ENCODE measurements around the gene BABAM2. TPM values are rescaled to one million over a fixed set of nuclear protein-coding genes. Genes with fewer than 3 reads are reported as not detected.
A peak's percentile ranks its signal among the peaks of the same experiment; 100 is the strongest.

Gene BABAM2
- total RNA-seq, 4 donors from 2014 or later, result 35.0 to 70.5 (median 51.5) TPM

- peak overlapping the region in 3 of 4 donors; percentile 39 to 71 (median 44) for H3K27ac ChIP-seq
- H3K36me3 ChIP-seq, result no peaks in the 10 kb centered on the region
- H3K4me1 ChIP-seq, result peaks cover 0 to 20% (median 0%) of the 10 kb centered on the region in 4 donors
- no peaks in the 10 kb centered on the region for H3K9me3 ChIP-seq
- no peak overlapping the region for H3K4me3 ChIP-seq
- TF ChIP-seq CTCF (IDR thresholded peaks at IDR 0.05) (no peak), POLR2A (IDR thresholded peaks at IDR 0.05) (no peak)
- DNase-seq, result no peak
- no peaks in the 10 kb centered on the region for H3K27me3 ChIP-seq
Observed at GRCh38 chr2:28209864-28210263, 319.3 kb downstream of the BABAM2 start.

GRCh38 chr2:28210535-28210934, 320.0 kb downstream of the BABAM2 start:
- Histone ChIP-seq H3K9me3 (no peaks in the 10 kb centered on the region), H3K27ac (peak overlapping the region in 2 of 4 donors; percentile 39 to 71), H3K4me1 (peaks cover 0 to 20% (median 0%) of the 10 kb centered on the region in 4 donors), H3K4me3 (no peak overlapping the region), H3K27me3 (no peaks in the 10 kb centered on the region), H3K36me3 (no peaks in the 10 kb centered on the region)
- DNase-seq, result no peak
- TF ChIP-seq POLR2A (IDR thresholded peaks at IDR 0.05) (no peak), CTCF (IDR thresholded peaks at IDR 0.05) (no peak)

GRCh38 chr2:28216331-28216730, 325.8 kb downstream of the BABAM2 start:
- TF ChIP-seq POLR2A (IDR thresholded peaks at IDR 0.05), result no peak
- no peak for TF ChIP-seq CTCF (IDR thresholded peaks at IDR 0.05)
- DNase-seq, result no peak
- Histone ChIP-seq H3K27ac (no peak overlapping the region), H3K4me1 (peaks cover 0 to 5% (median 0%) of the 10 kb centered on the region in 4 donors), H3K36me3 (no peaks in the 10 kb centered on the region), H3K9me3 (no peaks in the 10 kb centered on the region), H3K4me3 (no peak overlapping the region), H3K27me3 (no peaks in the 10 kb centered on the region)

- H3K9me3 ChIP-seq, result no peaks in the 10 kb centered on the region
Observed at GRCh38 chr2:28217042-28217740, 326.7 kb downstream of the BABAM2 start.

GRCh38 chr2:28219138-28219537, 328.6 kb downstream of the BABAM2 start:
- DNase-seq, result no peak
- Histone ChIP-seq H3K4me3 (no peak overlapping the region), H3K4me1 (no peaks in the 10 kb centered on the region), H3K27ac (no peak overlapping the region), H3K9me3 (no peaks in the 10 kb centered on the region), H3K36me3 (no peaks in the 10 kb centered on the region), H3K27me3 (no peaks in the 10 kb centered on the region)
- TF ChIP-seq POLR2A (IDR thresholded peaks at IDR 0.05), result no peak
- no peak for TF ChIP-seq CTCF (IDR thresholded peaks at IDR 0.05)

More at GRCh38 chr2:28217042-28217740, 326.7 kb downstream of the BABAM2 start:
- TF ChIP-seq CTCF (IDR thresholded peaks at IDR 0.05) (no peak), POLR2A (IDR thresholded peaks at IDR 0.05) (no peak)
- no peak overlapping the region for H3K27ac ChIP-seq
- no peak for DNase-seq
- peaks cover 0 to 5% (median 0%) of the 10 kb centered on the region in 4 donors for H3K4me1 ChIP-seq
- no peaks in the 10 kb centered on the region for H3K36me3 ChIP-seq
- no peaks in the 10 kb centered on the region for H3K27me3 ChIP-seq
- H3K4me3 ChIP-seq, result no peak overlapping the region

Measured in Peyer's patch (tissue), 4 donors.